Adrenal gland (tissue), 12 donors: Measurements from ENCODE around the gene ATP6V0B. TPM values are rescaled to one million over a fixed set of nuclear protein-coding genes. Genes with fewer than 3 reads are reported as not detected.

Experiments
- DNase-seq, 7 donors: peaks; one replicate each; pipeline ENCODE4 v3.0.0-alpha.2; 2019 to 2020
- H3K27ac ChIP-seq, 5 donors: fragments of 200-600 bp; sonication (generic) in 4 of 5; 1 replicate in 3 of 5; 2 replicates in 2 of 5; pipeline versions ENCODE4 v1.5.1 to v1.8.0; 2016 to 2020; ENCODE audit warnings: mild to moderate bottlenecking in 1 of 5
- H3K27me3 ChIP-seq: fragments of 200-600 bp; 2 replicates; pipeline ENCODE4 v1.8.0; 2021
- H3K36me3 ChIP-seq, 2 donors: fragments of 200-600 bp; replicated peaks in 1 of 2; 1 replicate in 1 of 2; 2 replicates in 1 of 2; pipeline versions ENCODE4 v1.5.1 to v1.8.0; 2018 to 2022
- H3K4me1 ChIP-seq, 2 donors: fragments of 200-600 bp; replicated peaks in 1 of 2; 1 replicate in 1 of 2; 2 replicates in 1 of 2; pipeline versions ENCODE4 v1.5.1 to v1.8.0; 2018 to 2021
- H3K4me3 ChIP-seq, 4 donors: fragments of 200-600 bp; sonication (generic) in 3 of 4; one replicate each; pipeline ENCODE4 v1.5.1; 2016 to 2018
- H3K9me3 ChIP-seq, 3 donors: fragments of 200-600 bp; sonication (generic) in 1 of 3; replicated peaks in 1 of 3; 1 replicate in 2 of 3; 2 replicates in 1 of 3; pipeline versions ENCODE4 v1.5.1 to v1.8.0; 2016 to 2021
- POLR2A ChIP-seq, 2 donors: fragments of 450-650 bp; IDR thresholded peaks; one replicate each; pipeline ENCODE4 v1.6.1; 2017; ENCODE audit warnings: antibody characterized with exemption in 2 of 2, mild to moderate bottlenecking in 2 of 2, moderate library complexity in 1 of 2
- WGBS, 4 donors: extraction: QIAGEN DNeasy Blood & Tissue Kit in 2 of 4; methylation state at CpG; one replicate each; pipeline versions ENCODE4 v1.1.5 to v1.1.7; 2013 to 2017; 5-methylcytosine and 5-hydroxymethylcytosine counted together
- intact Hi-C, 2 donors: fragments of 100-400 bp; cut with DNase I; formaldehyde crosslinking; loops; one replicate each; pipeline versions ENCODE4 v1.14.1 to v1.15.0; 2022 to 2023
- polyA plus RNA-seq, 3 donors: library from polyadenylated mRNA; stranded (reverse); fragments of 200-250 nt in 2 of 3; fragments of 350-450 nt in 1 of 3; fragmentation: Illumina TruSeq in 1 of 3; extraction: RNeasy Lipid Tissue Mini Kit (QIAGEN cat#74804) in 1 of 3; gene quantifications; one replicate each; pipeline ENCODE4 v1.2.3, GENCODE V29; 2013 to 2014
- total RNA-seq, 9 donors: library from RNA; depleted of rRNA in 4 of 9; stranded (reverse); fragments of >200 nt in 4 of 9; fragments of 120-200 nt in 1 of 9; fragmentation: NEBNext Ultra II Directional in 1 of 9; extraction: Animal tissue kit (Norgen Biotek cat#: 25700) in 1 of 9; gene quantifications; one replicate each; pipeline versions ENCODE4 v1.1.0 to v1.2.4, GENCODE V29; 2013 to 2023
- TF ChIP-seq, protein P1 (sequence below), 6 experiments: fragments of 450-650 bp in 4 of 6; fragments of 200-600 bp in 2 of 6; sonication (generic) in 1 of 6; IDR thresholded peaks; 1 replicate in 5 of 6; 2 replicates in 1 of 6; pipeline versions ENCODE4 v1.5.1 to v1.8.0; 2016 to 2021; ENCODE audit warnings: antibody characterized with exemption in 6 of 6, mild to moderate bottlenecking in 2 of 6, moderate library complexity in 1 of 6
- donor health status: healthy with polysubstance abuse.
- donor health status: Bipolar disorder and iron deficiency.
- donor health status: DM: yes; HTN: yes; CAD: no.
- donor health status: DM: no; HTN: no; CAD: no.
- donor health status: DM: no; HTN: no; CAD: no.
- donor health status: DM: yes; HTN: yes; CAD: no.

The ATP6V0B gene
- total and polyA plus RNA-seq, 12 donors = 141 to 432 (median 216) TPM

GRCh38 chr1:43994071-43994470 lies 19.3 kb downstream of the ATP6V0B start:
- Histone ChIP-seq H3K4me3 (no peak overlapping the region), H3K27ac (no peak overlapping the region), H3K9me3 (no peaks in the 10 kb centered on the region), H3K4me1 (peaks cover 7 to 11% of the 10 kb centered on the region in 2 donors), H3K27me3 (no peaks in the 10 kb centered on the region), H3K36me3 (no peaks in the 10 kb centered on the region)
- intact Hi-C loops = no loop called here
- WGBS, 4 donors = 81 to 97% (median 94%) methylated on average over 5 to 7 of the region's 7 CpGs
- DNase-seq = no peak
- TF ChIP-seq, protein P1, sequence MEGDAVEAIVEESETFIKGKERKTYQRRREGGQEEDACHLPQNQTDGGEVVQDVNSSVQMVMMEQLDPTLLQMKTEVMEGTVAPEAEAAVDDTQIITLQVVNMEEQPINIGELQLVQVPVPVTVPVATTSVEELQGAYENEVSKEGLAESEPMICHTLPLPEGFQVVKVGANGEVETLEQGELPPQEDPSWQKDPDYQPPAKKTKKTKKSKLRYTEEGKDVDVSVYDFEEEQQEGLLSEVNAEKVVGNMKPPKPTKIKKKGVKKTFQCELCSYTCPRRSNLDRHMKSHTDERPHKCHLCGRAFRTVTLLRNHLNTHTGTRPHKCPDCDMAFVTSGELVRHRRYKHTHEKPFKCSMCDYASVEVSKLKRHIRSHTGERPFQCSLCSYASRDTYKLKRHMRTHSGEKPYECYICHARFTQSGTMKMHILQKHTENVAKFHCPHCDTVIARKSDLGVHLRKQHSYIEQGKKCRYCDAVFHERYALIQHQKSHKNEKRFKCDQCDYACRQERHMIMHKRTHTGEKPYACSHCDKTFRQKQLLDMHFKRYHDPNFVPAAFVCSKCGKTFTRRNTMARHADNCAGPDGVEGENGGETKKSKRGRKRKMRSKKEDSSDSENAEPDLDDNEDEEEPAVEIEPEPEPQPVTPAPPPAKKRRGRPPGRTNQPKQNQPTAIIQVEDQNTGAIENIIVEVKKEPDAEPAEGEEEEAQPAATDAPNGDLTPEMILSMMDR (IDR thresholded peaks at IDR 0.05) = no peak
- no peak for TF ChIP-seq POLR2A (IDR thresholded peaks at IDR 0.05)

DNA sequence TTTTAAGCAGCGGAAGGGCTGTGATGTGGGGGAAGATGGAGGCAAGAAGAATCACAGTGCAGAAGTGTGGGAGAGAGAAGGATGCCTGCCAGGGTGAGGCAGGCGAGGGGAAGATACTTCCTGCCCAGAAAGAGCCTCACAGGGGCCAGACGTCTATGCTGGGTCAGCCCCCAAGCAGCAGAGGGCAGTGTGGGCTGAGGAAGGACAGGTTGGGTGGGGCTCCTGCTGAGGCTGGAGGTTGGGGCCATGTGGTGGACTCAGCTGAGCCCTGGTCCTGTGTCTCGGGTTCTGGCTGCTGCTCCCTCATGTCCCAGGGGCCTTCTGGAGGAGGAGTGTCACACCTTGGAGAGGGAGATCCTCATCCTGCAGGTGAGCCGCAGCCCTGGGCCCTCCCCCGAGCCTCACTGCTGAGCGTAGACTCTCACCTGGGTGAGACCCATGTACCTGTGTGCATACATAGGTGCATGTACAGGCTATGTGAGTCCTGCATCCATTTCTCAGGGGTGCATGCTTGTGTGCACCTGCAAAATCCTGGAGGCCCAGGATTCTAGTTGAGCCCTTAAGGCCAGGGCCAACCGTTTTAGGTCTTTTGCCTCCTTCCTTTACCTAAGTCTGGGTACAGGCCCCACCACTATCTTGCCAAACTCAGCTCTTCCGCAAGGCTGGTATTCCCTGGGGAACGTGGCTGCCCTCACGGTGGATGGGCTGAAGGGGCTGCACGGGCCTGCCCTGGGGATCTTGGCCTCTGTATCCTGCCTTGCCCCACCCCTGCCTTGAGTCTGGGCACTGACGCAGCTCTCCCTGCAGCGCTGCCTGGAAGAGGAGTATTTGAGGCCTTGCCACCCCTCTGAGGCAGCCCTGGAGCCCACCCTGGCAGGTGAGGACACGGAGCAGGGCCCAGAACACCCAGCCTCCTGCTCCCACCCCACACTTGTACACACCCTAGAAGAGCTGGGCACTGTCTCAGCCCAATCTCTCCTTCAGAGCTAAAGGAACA lies 20.3 kb downstream of the ATP6V0B start:
- Histone ChIP-seq H3K27me3 (no peaks in the 10 kb centered on the region), H3K27ac (no peak overlapping the region), H3K4me1 (peaks cover 7 to 11% of the 10 kb centered on the region in 2 donors), H3K36me3 (peaks cover 0 to 6% of the 10 kb centered on the region in 2 donors), H3K9me3 (no peaks in the 10 kb centered on the region), H3K4me3 (no peak overlapping the region)
- DNase-seq = no peak
- WGBS, 4 donors = 64 to 86% (median 81%) methylated on average over 5 to 15 of the region's 15 CpGs
- no peak for TF ChIP-seq POLR2A (IDR thresholded peaks at IDR 0.05)
- TF ChIP-seq, protein P1 (IDR thresholded peaks at IDR 0.05) = no peak
- intact Hi-C loops = no loop called here

- intact Hi-C loops = no loop called here
These were observed 21.4 kb downstream of the ATP6V0B start for GRCh38 chr1:43995984-43996732.

More at GRCh38 chr1:43995984-43996732, 21.4 kb downstream of the ATP6V0B start:
- Histone ChIP-seq H3K9me3 (no peaks in the 10 kb centered on the region), H3K27me3 (no peaks in the 10 kb centered on the region), H3K4me3 (no peak overlapping the region), H3K4me1 (peaks cover 0 to 6% of the 10 kb centered on the region in 2 donors), H3K36me3 (peaks cover 0 to 6% of the 10 kb centered on the region in 2 donors), H3K27ac (no peak overlapping the region)
- TF ChIP-seq, protein P1 (IDR thresholded peaks at IDR 0.05) = no peak
- no peak for TF ChIP-seq POLR2A (IDR thresholded peaks at IDR 0.05)
- WGBS, 4 donors = 82 to 89% (median 85%) methylated on average over 14 to 21 of the region's 21 CpGs
- no peak for DNase-seq
